Activated CD8-positive, alpha-beta memory T cell treated with anti-CD3 and anti-CD28 coated beads for 36 hours (primary cell): ENCODE measurements around the gene IFI30. TPM values are rescaled to one million over a fixed set of nuclear protein-coding genes. Genes with fewer than 3 reads are reported as not detected.

ENCODE experiments used
- CTCF ChIA-PET: fragments of 350-600 bp; sonication (Branson Sonifier 250); formaldehyde crosslinking; loops from one replicate; lab custom pipeline; 2021; ENCODE audit warnings: antibody characterized with exemption; lab: Charles Lee
- POLR2A ChIA-PET: fragments of 350-600 bp; sonication (Branson Sonifier 250); formaldehyde crosslinking; loops from one replicate; lab custom pipeline; 2021; ENCODE audit warnings: antibody characterized with exemption; lab: Charles Lee
- total RNA-seq, 2 experiments: library from RNA; stranded (reverse); gene quantifications; one replicate each; pipeline ENCODE4 v1.2.3, GENCODE V29; 2021

Gene IFI30
- total RNA-seq, 2 experiments from 2014 or later = 22.5 to 24.6 TPM

DNA sequence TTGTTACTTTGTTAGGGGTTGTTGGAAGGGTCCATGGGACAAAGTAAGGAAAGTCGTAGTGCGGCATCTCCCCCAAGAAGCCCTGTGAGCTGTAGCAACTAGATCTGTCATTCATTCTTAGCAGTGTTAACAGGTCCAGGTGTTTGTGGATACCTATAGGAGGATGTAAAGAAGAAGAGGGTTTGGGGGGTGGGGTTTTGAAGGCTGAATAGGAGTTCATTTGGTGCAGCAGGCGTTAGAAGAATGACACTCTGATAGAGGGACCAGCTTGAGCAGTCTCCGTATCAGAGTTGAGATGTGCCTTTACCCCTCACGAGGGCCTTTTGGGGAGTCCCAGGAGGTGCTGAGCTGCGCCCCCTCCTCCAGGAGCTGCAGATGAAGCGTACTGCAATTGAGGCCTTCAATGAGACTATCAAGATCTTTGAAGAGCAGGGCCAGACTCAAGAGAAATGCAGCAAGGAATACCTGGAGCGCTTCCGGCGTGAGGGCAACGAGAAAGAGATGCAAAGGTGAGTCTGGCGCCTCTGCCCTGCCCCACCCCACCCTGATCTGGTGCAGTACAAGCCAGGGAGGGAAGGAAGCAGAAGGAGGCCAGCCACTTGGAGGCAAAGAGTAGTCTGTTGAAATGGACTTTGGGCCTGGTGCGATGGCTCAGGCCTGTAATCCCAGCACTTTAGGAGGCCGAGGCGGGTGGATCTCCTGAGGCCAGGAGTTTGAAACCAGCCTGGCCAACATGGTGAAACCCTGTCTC is 7.6 kb upstream of the IFI30 start:
- ChIA-PET POLR2A (no interaction called here), CTCF (interaction anchor here (0.6 to 0.7 kb wide), 2 partner anchors 33 to 246 kb away, joined by 3 to 4 read pairs; no protein-coding TSS in a partner anchor)

DNA sequence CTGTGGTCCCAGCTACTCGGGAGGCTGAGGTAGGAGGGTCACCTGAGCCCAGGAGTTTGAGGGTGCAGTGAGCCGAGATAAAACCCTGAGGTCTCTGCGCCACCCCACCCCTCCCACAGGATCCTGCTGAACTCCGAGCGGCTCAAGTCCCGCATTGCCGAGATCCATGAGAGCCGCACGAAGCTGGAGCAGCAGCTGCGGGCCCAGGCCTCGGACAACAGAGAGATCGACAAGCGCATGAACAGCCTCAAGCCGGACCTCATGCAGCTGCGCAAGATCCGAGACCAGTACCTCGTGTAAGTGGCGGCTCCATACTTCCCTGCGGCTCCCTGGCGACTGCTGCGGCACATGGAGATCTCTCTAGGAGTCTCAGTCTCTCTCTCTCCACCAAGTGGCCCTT is 6.6 kb upstream of the IFI30 start:
- POLR2A ChIA-PET = no interaction called here
- CTCF ChIA-PET = interaction anchor here (1.2 to 2.1 kb wide), 3 partner anchors 49 to 235 kb away, joined by 3 to 8 read pairs (median 5); partner anchors contain the start of gene CCDC124

DNA sequence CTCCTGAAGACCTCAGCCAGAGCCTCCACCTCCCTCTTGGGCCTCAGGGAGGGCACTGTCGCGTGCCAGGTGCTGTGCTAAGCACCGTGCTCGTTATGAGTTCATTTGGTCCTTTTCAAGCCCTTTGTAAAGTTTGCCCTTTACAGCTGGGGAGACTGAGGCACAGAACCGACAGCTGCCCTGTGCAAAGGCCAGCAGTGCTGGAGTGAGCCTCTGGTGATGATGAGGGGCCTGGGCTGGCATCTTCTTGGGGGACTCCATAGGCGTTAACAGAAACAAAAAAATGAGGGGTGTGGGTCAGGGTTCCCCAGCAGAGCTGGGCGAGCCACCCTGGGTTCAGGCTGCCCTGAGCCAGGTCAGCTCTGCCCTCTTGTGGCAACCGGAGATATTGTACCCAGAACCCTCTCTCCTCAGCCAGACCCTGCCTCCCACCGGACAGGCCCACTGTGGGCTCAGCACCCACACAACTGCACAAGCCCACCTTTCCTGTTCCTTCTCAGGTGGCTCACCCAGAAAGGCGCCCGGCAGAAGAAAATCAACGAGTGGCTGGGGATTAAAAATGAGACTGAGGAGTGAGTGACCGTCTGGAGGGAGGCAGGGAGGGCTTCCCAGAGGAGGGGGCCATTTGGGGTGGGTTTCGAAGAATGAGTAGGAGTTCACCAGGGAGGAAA is 5.5 kb upstream of the IFI30 start:
- POLR2A ChIA-PET = no interaction called here
- CTCF ChIA-PET = interaction anchor here (0.6 to 2.1 kb wide), 11 partner anchors 17 to 236 kb away, joined by 3 to 8 read pairs (median 4); partner anchors contain the start of genes CCDC124 and MAST3

DNA sequence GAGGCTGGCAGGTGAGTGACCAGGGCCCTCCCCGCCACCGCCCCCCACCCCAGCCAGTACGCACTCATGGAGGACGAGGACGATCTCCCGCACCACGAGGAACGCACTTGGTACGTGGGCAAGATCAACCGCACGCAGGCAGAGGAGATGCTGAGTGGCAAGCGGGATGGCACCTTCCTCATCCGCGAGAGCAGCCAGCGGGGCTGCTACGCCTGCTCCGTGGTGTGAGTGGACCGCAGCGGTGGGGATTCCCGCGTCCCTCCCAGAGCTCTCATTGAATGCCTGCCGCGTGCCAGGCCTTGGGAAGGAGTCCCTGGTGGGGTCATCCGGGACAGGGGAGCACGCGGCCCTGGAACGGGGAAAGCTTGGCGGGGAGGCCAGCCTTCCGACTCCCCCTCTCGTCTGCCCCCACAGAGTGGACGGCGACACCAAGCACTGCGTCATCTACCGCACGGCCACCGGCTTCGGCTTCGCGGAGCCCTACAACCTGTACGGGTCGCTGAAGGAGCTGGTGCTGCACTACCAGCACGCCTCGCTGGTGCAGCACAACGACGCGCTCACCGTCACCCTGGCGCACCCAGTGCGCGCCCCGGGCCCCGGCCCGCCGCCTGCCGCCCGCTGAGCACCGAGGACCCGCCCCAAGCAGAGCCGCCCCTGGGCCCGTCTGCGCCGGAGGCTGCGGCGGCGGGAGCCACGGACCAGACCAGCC is 4.8 kb upstream of the IFI30 start:
- POLR2A ChIA-PET = interaction anchor here (0.6 kb wide), 1 partner anchor 10 kb away, joined by 7 read pairs; no protein-coding TSS in a partner anchor
- CTCF ChIA-PET = interaction anchor here (0.9 to 2.1 kb wide), 8 partner anchors 17 to 161 kb away, joined by 3 to 8 read pairs (median 4); partner anchors contain the start of gene MAST3

DNA sequence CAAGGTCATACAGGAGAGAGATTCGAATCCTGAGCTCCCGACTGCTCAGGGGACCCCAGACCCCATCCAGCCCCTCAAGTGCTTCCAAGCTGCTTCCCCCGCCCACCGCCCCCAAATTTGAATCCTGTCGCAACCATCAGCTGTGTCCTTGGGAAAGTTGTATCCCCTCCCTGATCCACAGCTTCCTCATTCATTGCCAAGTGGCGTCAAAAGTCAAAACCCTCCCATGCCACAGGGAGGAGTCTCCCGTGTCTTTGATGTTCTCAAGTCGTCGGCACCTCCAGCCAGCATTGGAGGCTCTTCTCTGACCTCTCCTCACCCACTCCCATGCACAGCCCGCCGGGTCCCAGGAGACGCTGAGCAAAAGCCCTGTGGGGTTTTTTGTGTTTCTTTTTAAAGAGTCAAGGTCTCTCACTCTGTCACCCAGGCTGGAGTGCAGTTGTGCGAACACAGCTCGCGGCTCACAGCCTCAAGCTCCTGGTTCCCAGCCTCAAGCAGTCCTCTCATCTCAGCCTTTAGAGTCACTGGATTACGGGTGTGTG is 2.8 kb upstream of the IFI30 start:
- ChIA-PET POLR2A (no interaction called here), CTCF (interaction anchor here (1.0 kb wide), 1 partner anchor 10 kb away, joined by 4 read pairs; no protein-coding TSS in a partner anchor)

DNA sequence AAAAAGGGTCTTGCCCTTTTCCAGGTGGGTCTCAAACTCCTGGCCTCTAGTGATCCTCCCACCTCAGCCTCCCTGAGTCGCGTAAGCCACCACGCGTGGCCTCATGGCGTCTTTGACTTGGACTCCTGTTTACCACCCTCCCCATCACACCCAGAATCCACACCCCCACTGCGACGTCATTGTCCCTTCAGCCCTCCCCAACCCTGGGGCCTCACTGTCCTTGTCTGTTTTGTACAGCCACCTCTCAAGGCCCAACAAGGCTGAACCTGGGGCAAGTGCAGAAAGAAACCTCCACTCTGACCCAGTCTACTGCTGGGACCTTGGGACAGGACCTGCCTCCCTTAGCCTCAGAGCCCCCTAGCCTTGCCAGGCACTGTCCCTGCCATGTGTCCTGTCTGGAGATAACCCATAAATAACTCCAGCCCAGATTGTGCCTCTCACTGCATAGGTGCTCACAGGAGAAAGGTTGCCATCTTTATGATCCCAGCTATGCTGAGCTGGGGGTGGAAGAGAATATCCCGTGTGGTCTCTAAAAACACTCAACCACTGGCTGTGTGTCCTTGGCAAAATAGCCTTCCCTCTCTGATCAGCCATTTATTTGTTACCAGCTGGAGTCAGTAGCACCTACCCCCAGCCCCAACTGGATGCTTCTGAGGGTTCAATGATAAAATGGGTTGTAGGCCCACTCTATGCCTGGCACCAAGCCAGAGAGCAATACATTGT is 1.8 kb upstream of the IFI30 start:
- POLR2A ChIA-PET = no interaction called here

DNA sequence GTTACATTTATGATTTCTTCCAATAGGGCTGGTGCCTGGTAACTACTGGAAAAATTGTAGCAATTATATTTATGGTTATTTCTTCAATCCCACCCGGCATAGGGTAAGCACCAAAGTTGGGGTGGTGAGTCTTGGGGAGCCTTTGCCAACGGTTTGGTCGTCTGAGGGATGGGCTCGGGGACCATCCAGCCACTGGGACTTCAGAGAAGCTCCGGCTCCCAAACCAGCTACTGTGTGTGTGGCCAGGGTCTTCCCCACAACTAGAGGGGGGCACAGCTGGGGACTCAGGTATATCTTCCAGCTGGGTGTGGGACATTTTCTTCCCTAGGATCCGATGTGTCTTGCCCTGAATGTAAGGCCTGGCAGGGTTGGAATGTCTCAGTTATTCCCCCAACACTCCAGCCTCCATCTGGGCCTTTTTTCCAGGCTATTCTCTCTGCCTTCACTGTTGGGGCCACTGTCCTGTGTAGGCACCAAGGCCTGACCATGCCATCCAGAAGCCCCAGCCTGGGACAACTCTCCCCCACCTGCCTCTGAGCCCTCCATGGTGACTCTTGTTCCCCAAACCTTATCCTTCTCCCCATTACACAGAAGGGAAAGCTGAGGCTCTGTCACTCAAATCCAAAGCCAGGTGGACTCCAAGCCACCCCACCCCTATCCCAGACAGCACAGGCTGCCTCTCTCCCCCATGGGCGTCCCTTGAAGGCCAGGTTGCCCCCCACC is 1.1 kb upstream of the IFI30 start:
- POLR2A ChIA-PET = no interaction called here
- CTCF ChIA-PET = interaction anchor here (0.6 to 1.2 kb wide), 2 partner anchors 12 to 144 kb away, joined by 4 to 5 read pairs; no protein-coding TSS in a partner anchor

More for the DNA sequence above, 1.8 kb upstream of the IFI30 start:
- CTCF ChIA-PET = interaction anchor here (0.6 to 1.2 kb wide), 3 partner anchors 11 to 145 kb away, joined by 4 to 5 read pairs (median 4); no protein-coding TSS in a partner anchor

DNA sequence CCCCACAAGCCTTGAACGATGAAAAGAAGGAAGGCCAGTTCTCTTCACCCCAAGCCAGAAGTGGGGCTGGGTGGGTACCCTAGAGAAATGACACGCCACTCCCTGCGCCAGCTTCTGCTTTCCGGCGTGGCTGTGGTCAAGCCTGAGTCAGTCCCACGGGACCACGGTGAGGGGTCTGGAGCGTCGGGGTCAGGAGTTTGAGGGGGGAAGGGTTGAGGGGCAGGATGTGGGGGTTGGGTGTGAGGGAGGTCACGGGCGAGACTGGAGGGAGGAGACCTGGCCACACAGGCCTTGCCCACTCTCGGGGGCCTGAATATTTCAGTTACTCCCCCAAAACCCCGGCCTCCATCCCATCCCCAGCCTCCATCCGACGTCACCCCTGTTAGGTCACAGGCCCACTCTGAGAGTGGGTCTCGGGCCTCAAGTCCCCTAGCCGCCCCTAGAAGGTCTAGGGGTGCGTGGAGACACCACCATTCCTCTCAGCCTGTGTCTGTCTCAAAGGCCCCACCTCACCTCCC is 500 bp upstream of the IFI30 start:
- ChIA-PET POLR2A (no interaction called here), CTCF (interaction anchor here (1.2 kb wide), 1 partner anchor 13 kb away, joined by 5 read pairs; no protein-coding TSS in a partner anchor)

DNA sequence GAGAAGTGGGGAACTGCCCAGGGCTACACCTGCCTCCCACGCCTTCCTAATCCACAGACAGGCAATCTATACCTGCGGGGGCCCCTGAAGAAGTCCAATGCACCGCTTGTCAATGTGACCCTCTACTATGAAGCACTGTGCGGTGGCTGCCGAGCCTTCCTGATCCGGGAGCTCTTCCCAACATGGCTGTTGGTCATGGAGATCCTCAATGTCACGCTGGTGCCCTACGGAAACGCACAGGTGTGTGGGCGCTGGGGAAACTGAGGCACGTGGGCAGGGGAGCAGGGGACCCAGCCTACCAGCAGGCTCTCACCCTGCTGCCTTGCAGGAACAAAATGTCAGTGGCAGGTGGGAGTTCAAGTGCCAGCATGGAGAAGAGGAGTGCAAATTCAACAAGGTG is 1.4 kb downstream of the IFI30 start:
- ChIA-PET CTCF (interaction anchor here (1.2 kb wide), 1 partner anchor 14 kb away, joined by 4 read pairs; no protein-coding TSS in a partner anchor), POLR2A (interaction anchor here (1.2 kb wide), 1 partner anchor 77 kb away, joined by 4 read pairs; no protein-coding TSS in a partner anchor)

DNA sequence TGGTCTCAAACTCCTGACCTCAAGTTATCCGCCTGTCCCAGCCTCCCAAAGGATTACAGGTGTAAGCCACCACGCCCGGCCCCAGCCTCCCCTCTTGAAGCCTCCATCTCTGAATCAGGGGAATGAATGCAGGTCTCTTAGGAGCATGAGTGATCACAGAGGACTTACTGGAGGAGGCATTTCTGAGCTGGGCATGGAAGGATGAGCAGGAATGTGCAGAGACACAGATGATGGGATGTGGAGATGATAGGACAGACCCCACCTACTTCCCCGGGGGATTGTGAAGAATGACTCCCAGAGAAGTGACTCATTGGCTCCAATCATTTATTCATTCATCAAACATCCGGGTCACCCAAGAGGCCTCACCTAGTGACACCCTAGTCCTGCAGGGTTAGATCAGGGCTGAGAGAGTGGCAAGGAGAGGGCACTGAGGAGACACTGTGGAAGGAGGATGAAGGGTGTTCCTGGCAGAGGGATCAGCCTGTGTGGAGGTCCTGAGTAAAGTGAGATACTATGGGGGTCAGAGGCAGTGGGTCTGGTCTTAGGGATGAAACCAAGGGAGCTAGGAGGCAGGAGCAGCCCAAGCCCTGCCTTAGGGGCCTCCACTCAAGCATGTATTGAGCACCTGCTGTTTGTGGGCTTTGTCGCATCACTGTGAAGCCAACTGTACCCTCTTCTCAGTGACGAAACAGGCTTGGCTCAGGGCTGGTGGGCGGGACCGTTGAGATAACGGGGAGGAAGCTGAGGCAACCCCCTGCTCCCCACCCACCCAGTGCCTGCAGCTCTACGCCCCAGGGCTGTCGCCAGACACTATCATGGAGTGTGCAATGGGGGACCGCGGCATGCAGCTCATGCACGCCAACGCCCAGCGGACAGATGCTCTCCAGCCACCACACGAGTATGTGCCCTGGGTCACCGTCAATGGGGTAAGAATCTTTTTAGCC is 3.0 kb downstream of the IFI30 start:
- ChIA-PET CTCF (interaction anchor here (0.7 to 1.6 kb wide), 2 partner anchors 75 to 220 kb away, joined by 3 to 4 read pairs; no protein-coding TSS in a partner anchor), POLR2A (no interaction called here)

DNA sequence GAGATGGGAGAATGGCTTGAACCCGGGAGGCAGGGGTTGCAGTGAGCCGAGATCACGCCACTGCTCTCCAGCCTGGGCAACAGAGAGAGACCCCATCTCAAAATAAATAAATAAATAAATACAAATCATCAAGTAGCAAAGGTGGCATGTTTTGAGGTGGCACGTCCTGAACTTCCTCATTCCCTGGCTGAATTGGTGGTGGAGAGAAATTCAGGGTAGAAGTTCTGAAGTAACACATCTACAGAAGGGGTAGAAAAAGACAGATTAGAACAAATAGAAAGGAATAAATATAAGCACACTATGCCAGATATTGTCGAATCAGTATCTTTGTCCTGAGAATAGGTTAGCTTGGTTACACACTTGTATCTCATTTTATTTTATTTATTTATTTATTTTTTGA is 6.3 kb downstream of the IFI30 start:
- POLR2A ChIA-PET = no interaction called here
- CTCF ChIA-PET = no interaction called here

DNA sequence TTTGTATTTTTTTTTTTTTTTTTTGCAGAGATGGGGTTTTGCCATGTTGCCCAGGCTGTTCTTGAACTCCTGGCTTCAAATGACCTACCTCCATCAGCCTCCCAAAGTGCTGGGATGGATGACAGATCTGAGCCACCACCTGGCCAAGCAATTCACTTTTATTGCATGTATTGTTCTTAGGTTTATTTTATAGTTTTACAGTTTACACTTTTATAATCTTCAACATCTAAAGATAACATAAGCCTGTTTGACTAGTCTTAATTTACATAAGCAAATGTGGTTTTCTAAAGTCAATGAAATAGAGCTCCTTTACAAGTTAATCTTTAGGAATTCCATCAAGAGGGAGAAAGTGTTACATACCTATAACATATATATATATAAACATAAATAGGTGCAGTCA is 9.9 kb downstream of the IFI30 start:
- CTCF ChIA-PET = interaction anchor here (0.5 to 1.2 kb wide), 3 partner anchors 22 to 108 kb away, joined by 3 read pairs; no protein-coding TSS in a partner anchor
- POLR2A ChIA-PET = no interaction called here

DNA sequence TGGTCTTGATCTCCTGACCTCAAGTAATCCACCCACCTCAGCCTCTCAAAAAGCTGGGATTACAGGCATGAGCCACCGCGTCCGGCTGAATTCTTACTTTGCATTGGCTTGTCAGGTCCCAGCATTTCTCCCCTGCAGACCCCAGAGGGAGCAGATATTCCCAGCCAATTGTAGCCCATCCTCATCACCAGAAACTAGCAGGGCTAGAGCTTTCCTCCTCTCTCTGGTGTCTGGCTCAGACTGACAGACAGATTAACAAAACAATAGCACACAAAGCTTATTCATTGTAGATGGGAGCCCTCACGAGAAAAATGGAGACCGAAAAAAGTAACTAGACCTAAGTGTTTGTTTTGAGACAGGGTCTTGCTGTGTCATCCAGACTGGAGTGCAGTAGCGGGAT is 11.9 kb downstream of the IFI30 start:
- POLR2A ChIA-PET = no interaction called here
- CTCF ChIA-PET = interaction anchor here (0.6 to 1.6 kb wide), 5 partner anchors 24 to 226 kb away, joined by 3 to 5 read pairs (median 3); no protein-coding TSS in a partner anchor

DNA sequence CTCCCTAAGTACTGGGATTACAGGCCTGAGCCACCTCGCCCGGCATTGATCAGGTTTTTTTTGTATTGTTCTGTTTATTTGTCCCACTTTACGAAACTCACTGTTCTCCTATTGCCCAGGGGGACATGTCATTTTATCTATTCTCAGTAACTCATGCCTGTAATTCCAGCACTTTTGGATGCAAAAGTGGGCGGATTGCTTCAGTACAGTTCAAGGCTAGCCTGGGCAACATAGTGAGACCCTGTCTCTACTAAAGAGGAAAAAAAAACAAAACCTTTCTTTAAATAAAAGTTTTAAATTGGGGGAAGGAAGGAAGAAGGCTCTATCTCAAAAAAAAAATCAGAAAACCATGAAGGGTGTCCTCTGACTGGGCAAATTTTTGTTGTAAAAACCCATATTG is 16.7 kb downstream of the IFI30 start:
- ChIA-PET CTCF (interaction anchor here (0.7 kb wide), 2 partner anchors 61 to 245 kb away, joined by 3 read pairs; no protein-coding TSS in a partner anchor), POLR2A (interaction anchor here (0.8 kb wide), 1 partner anchor 61 kb away, joined by 9 read pairs; no protein-coding TSS in a partner anchor)

DNA sequence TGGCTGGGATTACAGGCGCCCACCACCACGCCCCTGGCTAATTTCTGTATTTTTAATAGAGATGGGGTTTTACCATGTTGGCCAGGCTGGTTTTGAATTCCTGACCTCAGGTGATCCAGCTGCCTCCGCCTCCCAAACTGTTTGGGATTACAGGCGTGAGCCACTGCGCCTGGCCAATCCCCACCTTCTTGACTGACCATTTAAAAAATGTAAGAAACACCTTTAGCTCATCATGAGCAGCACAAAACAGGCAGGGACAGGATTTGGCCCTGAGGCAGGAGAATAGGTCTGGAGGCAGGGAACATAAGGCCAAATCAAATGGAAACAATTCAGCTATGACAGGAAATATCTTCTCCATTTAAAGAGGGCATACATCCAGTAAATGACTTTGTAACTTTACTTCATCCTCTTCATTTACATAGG is 18.0 kb downstream of the IFI30 start:
- ChIA-PET POLR2A (interaction anchor here (0.6 to 2.0 kb wide), 2 partner anchors 9 to 12 kb away, joined by 3 to 9 read pairs; partner anchors contain the start of gene RAB3A), CTCF (interaction anchor here (0.5 to 2.5 kb wide), 10 partner anchors 12 to 768 kb away, joined by 3 to 12 read pairs (median 4); partner anchors contain the start of genes LSM4 and RAB3A)
